CD4-positive, CD25-positive, alpha-beta regulatory T cell (primary cell): Measurements from ENCODE around the gene MSMO1. TPM values are rescaled to one million over a fixed set of nuclear protein-coding genes. Genes with fewer than 3 reads are reported as not detected.

Experiments used
- ATAC-seq, 2 donors: fragments of 150-1000 bp; cut with Tn5 transposase; one replicate each; pipeline ENCODE4 v1.10.0; 2021; ENCODE audit warnings: low read depth in 2 of 2, moderate number of reproducible peaks in 2 of 2, moderate library complexity in 1 of 2
- DNase-seq, 3 donors: peaks; one replicate each; pipeline versions ENCODE4 v3.0.0 to v3.0.0-alpha.2; 2012 to 2022; ENCODE audit warnings: mixed read lengths in 1 of 3
- H3K27ac ChIP-seq: one replicate; pipeline ENCODE4 v1.7.0; 2013; ENCODE audit warnings: mild to moderate bottlenecking, low read length; ENCODE audit not compliant: insufficient read depth, poor library complexity, severe bottlenecking
- H3K27me3 ChIP-seq: one replicate; pipeline ENCODE4 v1.7.0; 2013; ENCODE audit warnings: low read length; ENCODE audit not compliant: control insufficient read depth, insufficient read depth
- H3K36me3 ChIP-seq: one replicate; pipeline ENCODE4 v1.7.0; 2013; ENCODE audit warnings: mild to moderate bottlenecking, low read length, moderate library complexity; ENCODE audit not compliant: control insufficient read depth, insufficient read depth
- H3K4me1 ChIP-seq: 2 replicates; pipeline ENCODE4 v1.7.0; 2013; ENCODE audit warnings: mild to moderate bottlenecking, low read length; ENCODE audit not compliant: insufficient read depth, control insufficient read depth, poor library complexity, severe bottlenecking
- H3K4me3 ChIP-seq: one replicate; pipeline ENCODE4 v1.7.0; 2013; ENCODE audit warnings: low read depth, mild to moderate bottlenecking, low read length, moderate library complexity
- H3K9me3 ChIP-seq, 2 experiments: 1 replicate in 1 of 2; 2 replicates in 1 of 2; pipeline ENCODE4 v1.7.0; 2013; ENCODE audit warnings: low read length in 2 of 2, mild to moderate bottlenecking in 1 of 2, moderate library complexity in 1 of 2; ENCODE audit not compliant: control insufficient read depth in 2 of 2
- H3K27ac Mint-ChIP-seq, 3 donors: one replicate each; pipeline ENCODE4 v1.8.0; 2020 to 2022; ENCODE audit warnings: mild to moderate bottlenecking in 3 of 3, mixed read lengths in 3 of 3, moderate library complexity in 2 of 3
- H3K27me3 Mint-ChIP-seq: one replicate; pipeline ENCODE4 v1.8.0; 2022; ENCODE audit warnings: mild to moderate bottlenecking, mixed read lengths
- H3K36me3 Mint-ChIP-seq: one replicate; pipeline ENCODE4 v1.8.0; 2020; ENCODE audit warnings: mixed read lengths
- H3K4me1 Mint-ChIP-seq, 4 donors: one replicate each; pipeline ENCODE4 v1.8.0; 2020 to 2022; ENCODE audit warnings: mixed read lengths in 4 of 4, mild to moderate bottlenecking in 1 of 4
- H3K4me3 Mint-ChIP-seq, 4 donors: one replicate each; pipeline ENCODE4 v1.8.0; 2020 to 2022; ENCODE audit warnings: mild to moderate bottlenecking in 4 of 4, mixed read lengths in 4 of 4, moderate library complexity in 3 of 4
- H3K9me3 Mint-ChIP-seq, 7 donors: one replicate each; pipeline ENCODE4 v1.8.0; 2020 to 2022; ENCODE audit warnings: mixed read lengths in 7 of 7, mild to moderate bottlenecking in 3 of 7, moderate library complexity in 2 of 7
- polyA plus RNA-seq, 4 donors: library from polyadenylated mRNA; unstranded; fragments of 300-500 nt; fragmentation: Illumina TruSeq; gene quantifications; one replicate each; pipeline ENCODE4 v1.2.3, GENCODE V29; 2021
- total RNA-seq: library from RNA; stranded (reverse); gene quantifications from one replicate; pipeline ENCODE4 v1.2.3, GENCODE V29; 2022

MSMO1 gene
- total and polyA plus RNA-seq, 5 donors from 2014 or later: 14.9 to 37.5 (median 25.4) TPM

DNA sequence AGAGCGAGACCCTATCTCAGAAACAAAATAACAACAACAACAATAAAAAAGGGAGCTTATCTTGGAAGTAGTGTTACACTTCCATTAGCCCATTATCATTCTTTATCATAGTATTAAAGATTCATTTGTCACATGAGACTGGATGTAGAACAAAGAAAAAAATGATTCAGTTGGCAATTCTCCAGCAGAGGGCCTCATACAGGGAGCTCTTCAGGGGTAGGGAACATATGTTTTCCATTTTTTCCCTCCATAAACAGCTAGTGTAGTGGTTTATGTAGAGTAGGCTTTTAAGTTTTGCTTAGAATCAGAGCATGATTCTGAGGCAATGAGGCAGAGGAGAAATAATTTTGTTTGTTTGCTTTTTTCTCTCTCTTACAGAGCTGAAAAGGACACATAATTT, 57.1 kb downstream of the MSMO1 start:
- Mint-ChIP-seq H3K9me3 (peaks cover 0 to 2% (median 0%) of the 10 kb centered on the region in 7 donors), H3K4me1 (peaks cover 0 to 5% (median 1%) of the 10 kb centered on the region in 4 donors), H3K27me3 (peaks cover 54% of the 10 kb centered on the region), H3K27ac (no peak overlapping the region), H3K4me3 (no peak overlapping the region), H3K36me3 (no peaks in the 10 kb centered on the region)
- Histone ChIP-seq H3K4me1 (no peaks in the 10 kb centered on the region), H3K27ac (no peak overlapping the region), H3K36me3 (no peaks in the 10 kb centered on the region), H3K4me3 (no peak overlapping the region), H3K9me3 (no peaks in the 10 kb centered on the region), H3K27me3 (peaks cover 31% of the 10 kb centered on the region)
- DNase-seq: no peak
- ATAC-seq: no peak

DNA sequence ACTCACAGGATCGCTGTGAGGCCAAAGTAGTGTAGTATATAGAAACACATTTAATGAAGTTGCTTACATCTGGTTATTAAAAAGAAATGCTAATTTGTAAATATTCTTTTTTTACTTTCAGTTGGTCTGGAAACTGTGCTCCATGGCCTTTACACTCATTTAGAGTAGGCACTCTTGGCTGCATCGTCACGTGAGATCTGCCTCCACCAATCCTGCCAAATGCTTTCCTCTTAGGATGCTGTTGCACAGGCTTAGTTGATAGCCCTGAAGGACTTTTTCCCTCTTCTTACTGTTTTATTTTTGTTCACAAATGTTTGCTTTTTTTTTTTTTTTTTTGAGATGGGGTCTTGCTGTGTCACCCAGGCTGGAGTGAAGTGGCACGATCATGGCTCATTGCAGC, 57.7 kb downstream of the MSMO1 start:
- H3K4me1 ChIP-seq: no peaks in the 10 kb centered on the region
- ATAC-seq (no peak), DNase-seq (no peak)
- no peak overlapping the region for H3K4me3 ChIP-seq
- H3K27ac ChIP-seq: no peak overlapping the region
- Mint-ChIP-seq H3K9me3 (peaks cover 0 to 2% (median 0%) of the 10 kb centered on the region in 7 donors), H3K4me3 (no peak overlapping the region), H3K27me3 (peaks cover 49% of the 10 kb centered on the region), H3K27ac (no peak overlapping the region), H3K36me3 (no peaks in the 10 kb centered on the region), H3K4me1 (peaks cover 0 to 2% (median 0%) of the 10 kb centered on the region in 4 donors)
- peaks cover 26% of the 10 kb centered on the region for H3K27me3 ChIP-seq
- H3K9me3 ChIP-seq: no peaks in the 10 kb centered on the region
- no peaks in the 10 kb centered on the region for H3K36me3 ChIP-seq

DNA sequence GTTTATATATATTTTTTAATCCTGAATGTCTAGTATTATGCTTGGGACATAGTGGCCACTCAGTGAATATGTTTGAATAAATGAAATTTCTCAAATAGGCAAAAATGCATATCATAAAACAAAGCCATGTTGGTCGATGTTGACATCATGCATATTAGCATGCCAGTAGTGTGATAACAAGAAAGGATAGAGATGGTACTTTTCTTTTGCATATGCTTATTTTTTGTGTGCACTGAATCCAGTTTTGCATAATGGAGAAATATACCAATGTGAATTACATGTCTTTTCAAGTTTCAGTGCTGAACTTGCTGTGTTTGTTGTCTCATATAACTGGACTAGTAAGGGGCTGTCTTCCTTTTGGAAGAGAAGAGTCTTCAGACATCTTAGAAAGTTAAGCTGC, 58.9 kb downstream of the MSMO1 start:
- no peaks in the 10 kb centered on the region for H3K36me3 Mint-ChIP-seq
- ATAC-seq (no peak), DNase-seq (no peak)
- Histone ChIP-seq H3K27me3 (peaks cover 23% of the 10 kb centered on the region), H3K4me3 (no peak overlapping the region), H3K36me3 (no peaks in the 10 kb centered on the region), H3K4me1 (no peaks in the 10 kb centered on the region), H3K9me3 (no peaks in the 10 kb centered on the region), H3K27ac (no peak overlapping the region)
- H3K27me3 Mint-ChIP-seq: peaks cover 41% of the 10 kb centered on the region
- no peak overlapping the region for H3K4me3 Mint-ChIP-seq
- H3K9me3 Mint-ChIP-seq: peaks cover 0 to 2% (median 0%) of the 10 kb centered on the region in 7 donors
- peaks cover 0 to 2% (median 0%) of the 10 kb centered on the region in 4 donors for H3K4me1 Mint-ChIP-seq
- no peak overlapping the region for H3K27ac Mint-ChIP-seq

DNA sequence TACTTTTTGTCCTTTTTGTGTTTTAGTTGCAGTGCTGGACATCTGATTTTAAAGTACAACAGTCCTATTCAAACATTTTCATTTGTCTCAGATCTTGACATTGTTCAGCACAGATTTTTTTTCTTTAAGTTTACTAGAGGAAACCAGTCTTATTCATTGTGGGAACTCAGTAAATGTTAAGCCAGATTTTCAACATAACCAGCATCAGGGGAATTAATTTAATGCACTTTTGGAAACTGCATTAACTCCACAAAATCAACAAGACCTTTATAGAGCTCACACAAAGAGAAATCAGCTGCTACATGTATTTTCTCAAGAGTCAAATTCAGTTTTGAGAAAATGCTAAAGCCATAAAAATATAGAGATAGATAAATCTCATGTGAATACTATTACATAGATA, 61.3 kb downstream of the MSMO1 start:
- Mint-ChIP-seq H3K27ac (no peak overlapping the region), H3K27me3 (peaks cover 28% of the 10 kb centered on the region), H3K36me3 (no peaks in the 10 kb centered on the region), H3K4me1 (peaks cover 0 to 2% (median under 1%) of the 10 kb centered on the region in 4 donors), H3K4me3 (no peak overlapping the region), H3K9me3 (peaks cover 0 to 2% (median 0%) of the 10 kb centered on the region in 7 donors)
- Histone ChIP-seq H3K4me3 (no peak overlapping the region), H3K9me3 (no peaks in the 10 kb centered on the region), H3K4me1 (no peaks in the 10 kb centered on the region), H3K36me3 (no peaks in the 10 kb centered on the region), H3K27me3 (peaks cover 8% of the 10 kb centered on the region), H3K27ac (no peak overlapping the region)
- DNase-seq (no peak), ATAC-seq (no peak)

Other genes with a start within 250 kb of the MSMO1 start
- 6.7 TPM for gene TMEM192, start 214.8 kb upstream of the MSMO1 start, total RNA-seq
- gene TMEM192, start 214.8 kb upstream of the MSMO1 start, polyA plus RNA-seq: 10 to 100 TPM; 11.4 to 19.2 (median 18.6) TPM
- 31.2 TPM for gene KLHL2, start 120.1 kb upstream of the MSMO1 start, total RNA-seq
- gene KLHL2, start 120.1 kb upstream of the MSMO1 start, polyA plus RNA-seq: 10 to 100 TPM in 2 of 4 donors, 1 to 10 TPM in 2; 7.1 to 18.7 (median 9.6) TPM
- gene CPE, start 51.3 kb downstream of the MSMO1 start, total RNA-seq: 1.8 TPM
- 1 to 10 TPM; 1.6 to 4.6 (median 2.9) TPM for gene CPE, start 51.3 kb downstream of the MSMO1 start, polyA plus RNA-seq